HG03103 (cell line): Measurements from ENCODE around the gene MEGF11.

Source experiments
- ATAC-seq: cut with Tn5 transposase; IDR thresholded peaks from one replicate; pipeline ENCODE4 v1.9.1; 2021; ENCODE audit warnings: low read depth; ENCODE audit not compliant: unreplicated experiment

The MEGF11 gene

DNA sequence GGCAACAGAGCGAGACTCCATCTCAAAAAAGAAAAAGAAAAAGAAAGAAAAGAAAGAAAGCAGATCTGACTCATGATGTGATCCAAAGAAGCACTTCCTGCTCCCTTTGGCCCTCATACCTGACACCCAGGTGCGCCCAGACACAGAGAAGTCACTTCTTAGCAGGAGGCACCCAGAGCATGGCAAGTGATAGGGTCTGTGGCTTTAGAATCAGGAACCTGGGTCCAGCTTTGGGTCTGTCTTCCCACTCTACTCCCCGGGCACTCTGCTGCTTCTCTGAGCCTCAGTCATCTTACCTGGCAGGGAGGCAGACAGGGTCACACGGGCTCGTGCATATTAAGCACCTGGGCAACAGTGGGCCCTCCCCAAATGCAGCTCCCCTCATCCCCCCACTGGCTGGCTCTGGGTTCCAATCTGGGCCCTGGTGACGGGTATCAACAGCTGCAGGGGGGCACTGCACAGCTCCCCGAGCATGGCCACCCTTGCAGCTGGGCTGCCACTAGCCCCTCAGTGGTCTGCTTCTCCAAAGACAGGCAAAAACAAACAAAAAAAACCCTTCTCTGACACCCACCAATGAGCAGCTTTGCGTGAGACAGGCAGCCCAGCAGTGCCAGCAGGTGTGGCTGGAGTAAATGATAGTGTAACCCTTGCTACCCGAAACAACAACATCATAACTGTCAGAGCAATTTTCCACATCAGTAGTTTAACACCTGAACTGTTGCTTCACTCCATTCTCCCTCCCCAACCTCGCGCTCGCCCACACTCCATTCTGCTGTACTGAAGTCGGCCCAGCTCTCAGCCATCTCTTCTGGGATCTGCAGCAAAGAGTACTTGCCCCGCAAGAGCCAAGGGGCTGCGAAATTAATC, 99.8 kb downstream of the MEGF11 start:
- peak; percentile 75 for ATAC-seq

GRCh38 chr15:66152650-66153049, 100.9 kb downstream of the MEGF11 start:
- ATAC-seq, result no peak

DNA sequence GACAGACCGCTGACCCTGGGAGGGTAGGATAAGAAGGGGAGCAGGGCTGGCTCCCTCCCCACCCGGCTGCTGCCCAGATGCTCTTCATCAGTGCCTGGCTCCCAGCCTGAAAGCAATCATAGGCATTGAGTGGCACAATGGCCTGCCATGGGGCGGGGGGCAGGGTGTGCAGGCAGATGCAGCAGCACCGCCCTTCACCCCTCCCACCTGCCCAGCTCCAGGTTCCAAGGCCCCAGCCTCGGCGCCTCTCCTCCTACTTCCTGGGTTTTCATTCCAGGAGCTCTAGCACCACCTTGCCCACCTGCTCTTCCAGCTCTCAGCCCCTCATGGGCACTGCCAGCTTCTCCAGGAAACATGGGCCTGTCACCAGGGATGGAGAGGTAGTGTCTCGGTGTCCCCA, 101.7 kb downstream of the MEGF11 start:
- ATAC-seq, result no peak

DNA sequence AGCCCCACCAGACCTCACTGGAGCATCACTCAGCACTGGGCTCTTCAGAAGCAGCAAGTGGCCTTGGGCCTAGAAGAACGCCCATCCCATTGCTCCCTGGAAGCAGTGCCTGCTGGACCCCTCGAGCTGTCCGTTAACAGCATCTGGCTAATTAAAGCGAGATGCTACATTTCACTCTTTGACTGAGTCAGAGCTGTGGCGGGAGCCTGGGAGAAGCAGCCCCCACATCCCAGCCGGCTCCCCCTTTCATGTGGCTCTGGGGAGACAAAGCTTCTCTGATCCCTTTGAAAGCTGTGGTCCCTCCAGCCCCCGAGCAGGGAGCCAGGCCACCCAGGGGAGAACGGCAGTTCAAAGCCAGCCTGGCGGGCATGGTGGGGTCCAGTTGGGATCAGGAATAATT, 103.7 kb downstream of the MEGF11 start:
- ATAC-seq, result no peak

DNA sequence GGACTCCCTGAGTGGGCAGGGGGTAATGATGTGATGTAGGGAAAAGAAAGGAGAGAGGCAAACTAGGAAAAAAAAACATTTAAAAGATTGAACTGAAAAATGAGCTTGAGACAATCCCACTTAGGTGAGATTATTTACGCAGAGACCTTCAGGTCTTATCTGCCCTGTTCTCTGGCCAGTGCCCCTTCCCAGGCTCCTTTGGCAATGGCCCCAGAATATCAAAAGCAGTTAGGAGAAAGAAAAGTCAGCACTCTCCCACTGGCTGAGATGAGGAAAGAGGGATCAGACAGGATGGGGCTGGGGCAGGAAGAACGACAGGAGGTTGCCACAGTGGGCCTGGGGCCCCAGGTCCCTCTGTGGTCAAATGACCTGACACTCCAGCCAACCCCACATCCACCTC, 105.4 kb downstream of the MEGF11 start:
- no peak for ATAC-seq

GRCh38 chr15:66147440-66147839, 106.1 kb downstream of the MEGF11 start:
- no peak for ATAC-seq

GRCh38 chr15:66145726-66146182, 107.8 kb downstream of the MEGF11 start:
- ATAC-seq, result no peak

GRCh38 chr15:66144978-66145725, 108.4 kb downstream of the MEGF11 start:
- no peak for ATAC-seq

DNA sequence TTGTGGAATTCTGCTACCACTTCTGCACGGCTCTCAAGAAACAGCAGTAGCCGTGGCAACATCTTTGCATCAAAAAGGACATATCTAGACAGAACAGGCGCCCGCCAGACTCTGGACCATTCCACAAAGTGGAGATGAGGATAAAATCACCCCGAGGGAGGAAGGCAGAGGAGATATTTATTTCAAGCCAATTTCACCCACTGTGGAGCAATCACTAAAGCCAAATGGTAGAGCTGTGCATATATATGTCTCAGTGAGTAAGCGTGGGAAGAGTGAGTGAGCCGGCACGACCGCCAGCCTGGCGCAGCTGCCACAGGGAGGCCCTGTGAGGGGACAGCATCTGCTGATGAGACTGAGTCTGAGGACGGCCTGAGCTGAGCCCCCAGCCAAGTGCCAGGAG, 111.3 kb downstream of the MEGF11 start:
- no peak for ATAC-seq

- no peak for ATAC-seq
Observed at GRCh38 chr15:66139591-66140207, 113.9 kb downstream of the MEGF11 start.

- ATAC-seq, result no peak
Observed at GRCh38 chr15:66138892-66139590, 114.5 kb downstream of the MEGF11 start.

GRCh38 chr15:66138096-66138783, 115.3 kb downstream of the MEGF11 start:
- ATAC-seq, result no peak

DNA sequence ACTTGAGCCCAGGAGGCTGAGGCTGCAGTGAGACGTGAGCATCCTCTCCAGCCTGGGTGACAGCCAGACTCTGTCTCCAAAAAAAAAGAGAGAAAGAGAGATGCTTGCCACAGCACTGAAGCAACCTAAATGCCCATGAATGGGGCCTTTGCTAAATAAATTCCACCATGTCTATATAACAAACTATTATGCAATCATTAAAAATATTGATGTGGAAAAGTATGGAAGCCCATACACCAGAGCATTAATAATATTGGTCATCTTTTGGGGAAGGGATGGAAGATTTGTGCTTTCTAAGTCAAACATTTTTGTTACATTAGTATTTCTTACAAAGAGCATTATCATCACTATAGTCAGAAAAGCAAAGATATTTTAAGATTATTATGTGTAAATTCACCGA, 116.6 kb downstream of the MEGF11 start:
- ATAC-seq, result no peak

- no peak for ATAC-seq
Observed at GRCh38 chr15:66135664-66136063, 117.9 kb downstream of the MEGF11 start.

GRCh38 chr15:66134284-66134683, 119.3 kb downstream of the MEGF11 start:
- no peak for ATAC-seq

DNA sequence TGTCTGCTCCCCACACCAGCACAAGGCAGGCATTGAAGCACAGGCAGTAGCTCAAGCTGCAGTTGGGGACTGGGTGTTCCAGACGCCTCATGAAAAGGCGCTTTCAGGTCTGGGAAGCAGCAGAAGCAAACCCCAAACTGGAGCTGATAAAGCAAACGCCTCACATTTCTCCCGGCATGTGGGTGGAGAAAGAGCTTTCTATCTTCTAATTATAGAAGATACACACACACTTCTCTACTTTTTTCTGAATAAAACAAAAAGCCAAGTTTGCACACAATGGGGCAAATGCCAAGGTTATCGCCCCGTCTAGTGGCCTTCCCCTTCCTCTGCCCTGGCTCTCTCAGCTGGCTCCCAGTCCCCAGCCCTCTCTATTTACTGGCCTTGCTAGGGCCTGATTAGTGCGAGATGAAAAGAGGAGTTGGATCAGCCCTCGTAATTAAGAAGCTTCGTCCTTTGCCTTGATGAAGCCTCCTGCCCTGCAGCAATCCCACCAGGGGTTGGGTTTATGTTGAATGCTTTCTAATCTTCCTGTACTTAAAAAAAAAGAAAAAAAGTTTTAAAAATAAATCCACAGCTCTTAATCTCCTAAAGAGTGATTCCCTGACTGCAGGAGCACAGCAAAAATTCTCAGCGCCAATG, 120.2 kb downstream of the MEGF11 start:
- ATAC-seq, result no peak

DNA sequence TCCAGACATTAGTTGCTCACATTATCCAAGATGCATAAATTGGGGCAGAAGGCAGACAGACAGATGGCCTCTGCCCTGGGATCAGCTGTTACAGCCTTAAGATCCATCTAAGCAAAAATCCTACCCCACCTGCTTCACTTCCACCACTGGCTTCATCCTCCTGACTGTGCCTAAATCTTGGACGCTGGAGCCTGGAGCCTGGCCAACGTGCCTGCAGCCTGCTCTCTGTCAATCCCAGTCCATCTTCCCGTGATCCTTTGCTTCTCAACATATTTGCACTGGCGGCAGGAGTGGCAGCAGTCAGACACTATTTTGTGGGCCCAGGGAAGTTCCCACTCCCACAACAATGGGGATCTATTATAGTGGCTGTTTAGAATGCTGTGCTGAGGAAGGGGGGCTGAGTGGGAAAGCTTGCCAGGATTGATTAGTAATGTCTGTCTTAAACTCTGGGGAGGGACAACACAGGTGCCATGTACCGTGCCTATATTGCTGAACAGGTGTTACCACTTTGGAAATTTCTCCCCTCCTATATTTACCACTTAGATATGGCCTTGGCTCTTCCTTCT, 121.2 kb downstream of the MEGF11 start:
- ATAC-seq, result no peak

GRCh38 chr15:66131831-66132230, 121.7 kb downstream of the MEGF11 start:
- ATAC-seq, result no peak

- no peak for ATAC-seq
Observed at GRCh38 chr15:66131200-66131599, 122.3 kb downstream of the MEGF11 start.
